ENCODE data around the gene CPED1.

Gene CPED1

DNA sequence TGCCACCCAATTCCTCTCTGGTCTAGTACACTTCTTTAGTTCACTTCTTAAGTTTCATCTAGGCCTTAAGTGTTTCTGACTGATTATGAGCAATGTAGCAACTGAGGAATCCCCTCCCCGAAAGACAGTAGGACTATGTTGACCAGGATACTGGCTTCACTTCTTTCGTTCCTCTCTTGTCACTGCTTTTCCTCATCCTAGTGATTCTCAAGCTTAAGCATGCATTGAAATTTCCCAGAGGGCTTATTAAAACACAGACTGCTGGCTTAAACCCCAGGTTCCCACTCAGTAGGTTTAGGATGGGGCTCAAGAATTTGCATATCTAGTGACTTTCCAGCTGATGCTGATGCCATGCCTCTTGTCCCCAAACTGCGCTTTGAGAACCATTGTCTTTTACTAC lies 175.7 kb downstream of the CPED1 start:
- TF ChIP-seq ZFX (IDR thresholded peaks at IDR 0.05): no peak
- TF ChIP-seq, protein P1, sequence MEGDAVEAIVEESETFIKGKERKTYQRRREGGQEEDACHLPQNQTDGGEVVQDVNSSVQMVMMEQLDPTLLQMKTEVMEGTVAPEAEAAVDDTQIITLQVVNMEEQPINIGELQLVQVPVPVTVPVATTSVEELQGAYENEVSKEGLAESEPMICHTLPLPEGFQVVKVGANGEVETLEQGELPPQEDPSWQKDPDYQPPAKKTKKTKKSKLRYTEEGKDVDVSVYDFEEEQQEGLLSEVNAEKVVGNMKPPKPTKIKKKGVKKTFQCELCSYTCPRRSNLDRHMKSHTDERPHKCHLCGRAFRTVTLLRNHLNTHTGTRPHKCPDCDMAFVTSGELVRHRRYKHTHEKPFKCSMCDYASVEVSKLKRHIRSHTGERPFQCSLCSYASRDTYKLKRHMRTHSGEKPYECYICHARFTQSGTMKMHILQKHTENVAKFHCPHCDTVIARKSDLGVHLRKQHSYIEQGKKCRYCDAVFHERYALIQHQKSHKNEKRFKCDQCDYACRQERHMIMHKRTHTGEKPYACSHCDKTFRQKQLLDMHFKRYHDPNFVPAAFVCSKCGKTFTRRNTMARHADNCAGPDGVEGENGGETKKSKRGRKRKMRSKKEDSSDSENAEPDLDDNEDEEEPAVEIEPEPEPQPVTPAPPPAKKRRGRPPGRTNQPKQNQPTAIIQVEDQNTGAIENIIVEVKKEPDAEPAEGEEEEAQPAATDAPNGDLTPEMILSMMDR (conservative IDR thresholded peaks at IDR 0.05): no peak
- no peak overlapping the region for H3K27ac ChIP-seq

DNA sequence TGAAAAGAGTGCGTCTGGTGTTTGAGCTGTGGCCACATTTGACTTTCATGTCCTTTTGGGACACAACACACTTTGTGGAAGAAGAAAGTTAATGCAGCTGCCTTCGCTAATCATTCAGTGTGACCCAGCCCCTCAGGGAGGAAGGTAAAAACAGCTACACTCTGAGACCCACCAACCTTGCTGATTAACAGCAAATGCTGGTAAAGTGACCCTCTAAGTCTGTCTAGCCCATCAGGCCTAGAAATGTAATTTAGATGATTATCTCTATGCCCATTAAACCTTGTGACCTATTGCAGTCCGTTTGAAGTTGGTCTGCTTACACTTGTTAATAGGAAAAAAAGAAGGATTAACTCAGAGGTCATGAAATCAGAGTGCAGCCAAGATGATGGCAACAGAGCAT lies 178.4 kb downstream of the CPED1 start:
- TF ChIP-seq ZFX (IDR thresholded peaks at IDR 0.05): no peak
- no peak overlapping the region for H3K27ac ChIP-seq

DNA sequence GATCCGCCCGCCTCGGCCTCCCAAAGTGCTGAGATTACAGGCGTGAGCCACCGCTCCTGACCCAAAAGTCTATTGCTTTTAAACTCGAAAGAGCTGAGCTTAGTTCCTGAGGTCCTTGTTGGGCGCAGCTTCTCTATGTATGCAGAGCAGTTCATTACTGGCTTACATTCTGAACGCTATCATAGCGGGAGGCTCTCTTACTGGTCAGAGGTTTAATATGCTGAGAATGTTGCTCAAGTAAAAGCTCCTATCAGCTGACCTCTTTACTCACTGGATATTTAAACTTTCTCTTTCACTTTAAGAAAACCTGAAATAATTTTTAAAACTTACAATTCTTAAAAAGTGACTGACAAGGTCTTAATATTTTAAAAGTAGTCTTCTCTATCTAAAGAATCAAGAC lies 179.5 kb downstream of the CPED1 start:
- no peak for TF ChIP-seq ZFX (IDR thresholded peaks at IDR 0.05)
- TF ChIP-seq, protein P1 (conservative IDR thresholded peaks at IDR 0.05): no peak
- H3K27ac ChIP-seq: no peak overlapping the region

DNA sequence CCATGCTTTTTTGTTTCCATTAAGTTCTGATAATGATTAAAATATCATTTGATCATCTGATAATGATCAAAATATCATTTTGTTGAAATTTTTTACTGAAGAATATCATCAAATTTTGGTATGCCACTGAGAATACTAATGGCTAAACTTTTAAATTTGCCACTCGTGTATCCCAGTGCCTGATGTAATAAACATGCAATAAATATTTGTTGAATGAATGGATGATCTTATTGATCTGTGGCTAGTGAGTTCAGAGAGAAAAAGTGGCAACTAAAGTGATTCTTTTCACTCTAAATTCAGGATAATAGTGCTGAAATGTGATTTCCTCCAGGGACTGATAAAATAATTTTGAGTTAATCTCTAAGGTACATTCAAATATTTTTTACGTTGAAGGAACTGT lies 181.0 kb downstream of the CPED1 start:
- TF ChIP-seq, protein P1 (conservative IDR thresholded peaks at IDR 0.05): no peak
- no peak for TF ChIP-seq ZFX (IDR thresholded peaks at IDR 0.05)
- H3K27ac ChIP-seq: no peak overlapping the region

DNA sequence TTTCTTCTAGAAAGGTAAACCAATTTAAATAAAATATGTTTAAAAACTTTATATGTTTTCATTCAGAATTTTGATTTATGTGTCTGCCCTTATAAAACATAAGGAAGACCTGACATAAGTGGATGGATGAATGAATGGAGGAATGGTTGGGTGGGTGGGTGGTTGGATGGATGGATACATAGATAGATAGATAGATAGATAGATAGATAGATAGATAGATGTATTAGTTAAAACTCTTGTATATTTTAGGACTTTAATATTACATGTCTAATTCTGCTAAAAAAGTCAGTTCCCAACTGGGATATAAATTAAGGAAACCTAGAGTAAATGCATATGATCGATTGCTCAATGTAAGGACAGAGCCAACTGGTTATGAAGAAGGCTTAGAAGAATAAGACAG lies 184.0 kb downstream of the CPED1 start:
- no peak overlapping the region for H3K27ac ChIP-seq
- TF ChIP-seq, protein P1 (conservative IDR thresholded peaks at IDR 0.05): no peak
- TF ChIP-seq ZFX (IDR thresholded peaks at IDR 0.05): no peak

DNA sequence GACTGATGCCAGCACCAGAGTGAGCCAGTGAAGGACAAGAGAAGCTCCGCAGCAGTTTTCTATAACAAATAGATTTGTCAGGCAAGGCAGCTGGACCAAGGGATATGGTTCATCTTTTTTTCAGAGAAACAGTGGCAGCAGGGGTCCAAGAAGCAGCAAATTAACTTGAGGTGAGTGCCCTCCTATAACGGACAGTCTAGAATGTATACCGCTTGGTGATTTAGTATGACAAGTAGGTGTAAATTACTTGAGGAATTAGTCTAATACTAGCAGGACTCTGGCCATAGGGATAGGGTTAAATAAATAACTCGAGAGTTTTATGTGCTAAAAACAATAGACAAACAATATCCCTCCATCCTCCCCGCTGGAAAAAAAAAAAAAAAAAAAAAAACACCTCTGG lies 187.3 kb downstream of the CPED1 start:
- H3K27ac ChIP-seq: no peak overlapping the region
- TF ChIP-seq, protein P1 (conservative IDR thresholded peaks at IDR 0.05): no peak
- TF ChIP-seq ZFX (IDR thresholded peaks at IDR 0.05): no peak

DNA sequence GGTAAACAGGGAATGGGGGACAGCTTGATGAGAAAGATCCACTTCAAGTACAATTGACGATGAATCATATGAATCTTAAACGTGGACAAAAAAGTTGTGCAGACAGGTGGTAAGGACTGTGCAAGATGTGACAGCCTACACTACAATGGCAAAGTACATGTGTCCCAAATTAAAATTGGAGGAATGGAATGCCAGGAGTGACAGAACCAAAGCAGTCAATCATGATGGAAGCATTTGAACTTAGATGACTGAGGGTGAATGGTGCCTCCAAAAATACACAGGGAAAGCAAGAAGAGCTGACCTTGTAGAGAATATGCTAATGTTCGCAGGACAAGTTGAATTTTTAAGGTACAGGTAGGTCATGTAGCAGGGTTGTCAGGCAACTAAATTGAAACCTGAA lies 189.9 kb downstream of the CPED1 start:
- H3K27ac ChIP-seq: no peak overlapping the region
- no peak for TF ChIP-seq ZFX (IDR thresholded peaks at IDR 0.05)
- TF ChIP-seq, protein P1 (conservative IDR thresholded peaks at IDR 0.05): no peak

DNA sequence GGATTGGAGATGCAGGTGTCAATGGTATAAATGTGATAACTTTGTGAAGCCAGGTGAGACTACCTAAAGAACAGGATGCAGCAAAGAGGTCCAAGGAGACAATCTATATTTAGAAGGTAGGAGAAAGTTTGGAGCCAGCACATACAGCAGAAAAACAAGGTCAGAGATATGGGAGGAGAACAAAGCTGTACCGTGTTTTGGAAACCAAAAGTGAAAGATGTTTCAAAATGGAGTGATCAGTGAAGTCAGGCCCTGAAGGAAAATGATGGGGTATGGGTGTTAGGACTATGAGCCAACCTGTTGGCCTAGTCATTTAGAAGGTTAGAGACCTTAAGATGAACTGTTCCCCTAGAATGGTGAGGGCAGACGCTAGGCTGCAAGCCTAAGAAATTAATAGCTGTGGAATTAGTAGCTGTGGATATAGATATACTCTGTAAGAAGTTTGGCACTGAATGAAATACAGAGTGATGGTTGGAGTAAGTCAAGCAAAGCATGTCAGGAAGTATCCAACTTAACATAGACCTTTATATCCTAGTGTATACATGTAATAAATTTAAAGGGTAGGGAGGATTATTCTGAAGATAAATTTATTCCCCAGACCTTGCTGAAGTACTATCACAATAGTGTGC lies 190.5 kb downstream of the CPED1 start:
- no peak overlapping the region for H3K27ac ChIP-seq
- no peak for TF ChIP-seq ZFX (IDR thresholded peaks at IDR 0.05)
- TF ChIP-seq, protein P1 (conservative IDR thresholded peaks at IDR 0.05): no peak

Data from C4-2B (cell line).